HG03064 (cell line): ENCODE results near the gene PSMD14.
"Not testable (repeated sequence)": the region's sequence is repeated elsewhere in the genome, so short reads cannot be mapped to it uniquely, and the experiment has no call there.

ENCODE experiments used
- ATAC-seq: cut with Tn5 transposase; IDR thresholded peaks from one replicate; pipeline ENCODE4 v1.9.1; 2021; ENCODE audit warnings: low read depth; ENCODE audit not compliant: unreplicated experiment

Gene PSMD14

DNA sequence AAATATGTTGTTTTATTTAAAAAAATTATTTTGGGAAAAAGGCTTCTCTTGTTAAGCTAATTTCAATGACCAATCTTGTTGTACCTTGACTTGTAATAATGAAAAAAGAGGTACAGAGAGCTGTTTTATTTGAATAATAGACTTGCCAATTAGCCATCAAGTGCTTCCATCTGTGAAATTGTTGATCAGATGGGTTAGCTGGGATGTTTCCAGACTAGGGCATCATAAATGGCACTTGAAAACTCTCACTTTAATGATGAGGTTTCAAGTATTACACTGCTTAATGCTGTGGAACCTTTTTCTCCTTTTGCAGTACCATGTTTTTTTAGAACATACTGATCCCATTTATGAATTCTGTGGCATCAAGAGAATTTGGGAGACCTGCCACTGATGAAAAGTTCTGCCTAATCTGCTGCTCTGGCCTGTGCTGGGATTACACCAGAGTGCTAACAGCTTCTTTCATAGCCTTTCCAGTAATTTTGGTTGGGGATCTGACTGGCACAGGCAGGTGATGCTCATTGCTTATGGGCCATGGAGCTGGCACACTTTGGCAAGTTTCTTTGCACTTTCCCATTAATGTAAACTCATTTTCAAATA is 24.2 kb downstream of the PSMD14 start:
- no peak for ATAC-seq

DNA sequence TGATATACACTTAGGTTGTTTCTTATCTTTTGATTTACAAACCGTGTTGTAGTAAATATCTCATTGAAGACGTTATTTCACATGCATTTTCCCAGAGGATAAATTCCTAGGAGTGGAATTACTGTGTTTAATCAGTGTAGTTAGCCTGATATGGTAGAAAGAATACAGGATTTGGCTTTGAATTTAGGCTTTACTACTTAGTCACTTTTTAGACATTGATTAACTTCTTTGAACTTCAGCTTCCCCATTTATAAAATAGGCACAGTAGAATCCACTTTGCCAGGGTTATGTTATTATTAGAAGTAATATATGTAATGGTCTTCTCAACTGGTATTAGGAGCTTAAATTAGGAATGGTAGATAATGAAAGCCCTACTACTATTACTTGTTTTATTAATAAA is 27.4 kb downstream of the PSMD14 start:
- no peak for ATAC-seq

DNA sequence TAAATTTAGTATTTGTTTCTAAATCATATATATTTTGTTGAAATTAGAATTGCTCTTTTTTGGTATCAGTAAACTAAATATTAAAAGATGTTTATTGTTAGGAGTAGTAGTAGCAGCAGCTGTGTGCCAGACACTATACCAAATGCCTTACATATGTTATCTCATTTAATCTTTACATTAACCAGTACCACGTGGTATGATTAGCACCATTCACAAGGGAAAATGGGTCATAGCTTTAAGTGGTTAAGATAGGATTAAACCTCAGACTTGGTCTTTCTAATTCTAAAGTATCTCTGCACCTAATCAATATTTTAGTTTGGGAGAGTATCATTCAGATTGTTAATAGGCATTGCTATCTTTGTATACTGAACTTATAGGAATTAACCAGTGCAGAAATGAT is 29.0 kb downstream of the PSMD14 start:
- no peak for ATAC-seq

DNA sequence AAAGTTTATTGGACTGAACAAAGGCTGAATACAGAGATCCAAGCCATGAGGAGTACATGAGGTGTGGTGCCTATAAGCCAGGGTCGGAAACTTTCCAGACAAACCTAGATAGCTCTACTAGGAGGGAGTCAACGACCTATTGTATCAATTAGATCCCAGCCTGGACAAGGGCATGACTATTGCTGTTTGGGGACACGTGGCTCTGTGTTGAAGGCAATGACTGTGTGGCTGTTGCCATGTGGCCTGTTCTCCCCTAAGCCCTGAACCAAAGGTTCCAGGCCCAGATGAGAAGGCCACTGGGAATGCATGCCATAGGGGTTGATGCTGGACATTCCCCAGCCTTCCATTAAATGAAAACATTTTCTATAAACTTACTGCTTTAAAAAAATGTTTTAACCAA is 31.3 kb downstream of the PSMD14 start:
- ATAC-seq = not testable (repeated sequence)

DNA sequence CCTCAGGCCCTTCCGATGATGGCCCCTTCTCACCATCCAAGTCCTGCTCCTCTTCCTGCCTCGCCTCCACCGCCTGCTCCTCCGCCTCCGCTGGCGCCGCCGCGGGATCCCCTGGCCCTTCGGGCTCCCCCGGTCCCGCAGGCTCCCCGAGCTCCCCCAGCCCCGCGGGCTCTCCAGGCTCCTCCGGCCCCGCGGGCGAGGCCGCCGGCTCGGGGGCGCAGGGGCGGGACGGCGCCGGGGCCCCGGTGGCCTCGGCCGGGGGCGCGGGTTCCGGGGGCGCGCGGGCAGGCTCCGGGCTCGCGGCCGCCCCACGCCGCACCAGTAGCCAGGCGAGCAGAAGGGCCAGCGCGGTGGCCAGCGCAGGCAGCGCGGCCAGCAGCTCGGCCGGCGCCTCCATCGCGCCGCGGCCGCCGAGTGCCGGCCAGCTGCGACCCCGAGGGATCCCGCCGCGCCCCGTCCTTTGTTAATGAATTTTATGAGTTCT is 32.7 kb downstream of the PSMD14 start:
- ATAC-seq = not testable (repeated sequence)

DNA sequence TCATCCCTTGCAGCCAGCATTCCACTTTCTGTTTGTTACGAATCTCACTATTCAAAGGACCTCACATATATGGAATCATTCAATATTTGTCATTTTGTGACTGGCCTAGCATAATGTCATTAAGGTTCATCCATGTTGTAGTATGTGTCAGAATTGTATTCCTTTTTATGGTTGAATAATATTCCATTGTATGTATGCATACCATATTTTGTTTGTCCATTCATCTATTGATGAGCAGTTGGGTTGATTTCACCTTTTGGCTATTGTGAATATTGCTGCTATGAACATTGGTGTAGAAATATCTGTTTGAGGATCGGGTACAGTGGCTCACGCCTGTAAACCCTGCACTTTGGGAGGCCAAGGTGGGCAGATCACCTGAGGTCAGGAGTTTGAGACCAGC is 35.0 kb downstream of the PSMD14 start:
- ATAC-seq = no peak

DNA sequence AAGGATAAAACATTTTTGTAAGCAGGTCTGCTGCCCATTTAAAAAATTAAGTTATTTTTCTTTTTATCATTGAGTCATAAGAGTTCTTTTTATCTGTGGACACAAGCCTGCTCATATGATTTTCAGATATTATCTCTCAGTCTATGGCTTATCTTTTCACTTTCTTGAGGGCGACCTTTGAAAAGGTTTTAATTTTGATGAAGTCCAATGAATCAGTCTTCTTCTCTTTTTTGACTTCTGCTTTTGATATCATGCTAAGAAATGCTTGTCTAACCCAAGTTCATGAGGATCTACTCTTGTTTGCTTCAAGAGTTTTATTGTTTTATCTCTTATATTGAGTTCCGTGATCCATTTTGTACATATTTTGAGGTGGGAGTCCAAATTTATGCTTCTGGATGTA is 36.5 kb downstream of the PSMD14 start:
- no peak for ATAC-seq

DNA sequence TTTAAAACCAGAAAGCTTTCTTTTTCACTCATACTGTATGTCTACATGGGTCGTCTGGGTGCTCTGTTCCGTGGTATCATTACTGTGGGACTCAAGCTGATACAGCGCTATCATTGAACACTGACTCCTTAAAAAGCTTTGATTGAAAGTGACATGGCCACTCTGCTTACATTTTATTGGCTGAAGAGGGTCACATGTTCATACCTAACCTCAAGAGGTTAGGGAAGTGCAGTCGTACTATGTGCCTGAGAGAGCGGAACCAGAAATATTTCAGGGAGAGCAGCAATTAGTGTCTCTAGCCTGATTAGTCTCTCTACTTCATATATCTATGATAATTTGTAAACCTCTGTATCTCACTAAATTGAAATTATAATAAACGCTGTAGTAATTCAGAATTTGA is 43.5 kb downstream of the PSMD14 start:
- no peak for ATAC-seq

DNA sequence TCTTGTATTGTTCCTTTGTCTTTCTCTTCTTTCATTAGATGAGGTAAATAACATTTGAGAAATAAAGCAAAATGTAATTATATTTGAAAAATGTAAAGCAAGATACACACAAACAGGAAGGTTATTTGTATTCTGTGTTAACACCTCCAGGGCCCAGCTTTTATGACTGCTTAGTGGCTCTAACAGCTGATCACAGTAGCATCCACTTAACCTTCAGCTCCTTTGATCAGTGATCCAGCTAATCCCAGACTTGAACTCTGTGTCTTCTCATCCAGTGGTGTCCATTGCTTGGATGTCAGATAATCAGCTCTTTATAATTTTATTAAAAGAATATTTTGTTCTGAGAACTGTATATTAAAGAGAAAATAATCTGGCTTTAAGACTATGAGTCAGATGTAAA is 44.5 kb downstream of the PSMD14 start:
- no peak for ATAC-seq

DNA sequence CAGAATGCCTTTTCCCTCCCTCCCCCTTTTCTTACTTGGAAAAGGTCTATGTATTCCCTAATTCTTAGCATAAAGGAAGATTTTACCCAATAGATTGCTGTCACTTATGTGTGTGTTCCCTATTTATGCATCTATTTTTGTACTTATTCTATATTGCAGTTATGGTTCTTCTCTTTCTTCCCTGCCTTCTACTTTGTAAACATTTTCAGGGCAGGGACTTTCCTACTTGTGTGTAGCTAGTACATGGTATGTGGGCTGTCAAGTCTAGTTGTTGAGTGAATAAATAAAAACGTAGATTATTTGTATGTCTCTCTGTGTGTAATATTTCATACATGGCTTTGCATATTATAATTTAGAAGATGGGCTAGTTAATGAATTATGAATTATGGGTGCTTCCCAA is 45.3 kb downstream of the PSMD14 start:
- ATAC-seq = no peak

DNA sequence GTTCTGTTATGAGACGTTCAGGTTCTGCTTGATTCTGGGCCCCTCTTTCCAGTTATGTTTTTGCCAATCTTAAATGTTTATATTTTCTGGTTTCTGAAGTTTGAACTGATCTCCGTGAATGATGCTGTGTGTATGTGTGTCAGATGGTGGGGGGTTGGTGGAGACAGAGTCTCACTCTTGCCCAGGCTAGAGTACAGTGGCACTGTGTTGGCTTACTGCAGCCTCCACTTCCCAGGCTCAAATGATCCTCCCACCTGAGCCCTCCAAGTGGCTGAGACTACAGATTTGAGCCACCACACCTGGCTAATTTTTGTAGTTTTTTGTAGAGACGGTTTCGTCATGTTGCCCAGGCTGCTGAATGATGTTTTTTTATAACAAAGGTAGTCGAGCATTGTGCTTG is 45.9 kb downstream of the PSMD14 start:
- no peak for ATAC-seq

DNA sequence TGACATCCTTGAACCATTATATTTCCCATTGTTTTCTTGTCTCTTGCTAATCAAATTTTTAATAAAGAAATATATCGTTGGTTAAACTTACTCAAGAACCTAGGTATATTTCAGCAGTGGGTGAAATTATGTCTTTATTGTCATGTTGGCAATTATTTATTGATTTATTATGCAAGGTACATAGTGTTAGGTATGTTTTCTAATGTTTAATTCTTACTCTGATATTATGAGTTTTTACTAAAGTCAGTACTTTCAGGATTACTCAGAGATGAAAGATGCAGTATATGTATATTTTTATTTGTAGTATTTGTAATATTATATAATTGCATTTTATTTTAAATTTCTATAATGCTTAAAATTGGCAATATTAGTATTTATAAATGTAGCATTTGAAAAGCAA is 46.9 kb downstream of the PSMD14 start:
- no peak for ATAC-seq

DNA sequence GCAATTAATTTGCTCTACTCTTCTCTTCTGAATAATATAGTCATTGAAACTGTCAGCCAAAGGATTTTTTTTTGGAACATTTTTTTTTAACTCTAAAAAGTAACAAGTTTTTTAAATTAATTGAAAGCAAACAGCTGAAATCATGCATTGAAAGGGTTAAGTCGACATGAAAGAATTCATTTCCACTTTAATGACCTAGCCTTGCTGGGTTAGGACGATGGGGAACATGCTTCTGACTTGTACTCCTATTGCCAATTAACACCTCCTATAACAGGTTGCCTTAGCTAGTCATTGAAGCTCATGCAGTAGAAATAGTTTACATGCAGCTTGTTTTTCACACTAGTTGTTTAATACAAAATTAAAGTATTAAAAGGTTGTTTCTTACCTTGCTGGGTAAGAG is 47.8 kb downstream of the PSMD14 start:
- no peak for ATAC-seq

DNA sequence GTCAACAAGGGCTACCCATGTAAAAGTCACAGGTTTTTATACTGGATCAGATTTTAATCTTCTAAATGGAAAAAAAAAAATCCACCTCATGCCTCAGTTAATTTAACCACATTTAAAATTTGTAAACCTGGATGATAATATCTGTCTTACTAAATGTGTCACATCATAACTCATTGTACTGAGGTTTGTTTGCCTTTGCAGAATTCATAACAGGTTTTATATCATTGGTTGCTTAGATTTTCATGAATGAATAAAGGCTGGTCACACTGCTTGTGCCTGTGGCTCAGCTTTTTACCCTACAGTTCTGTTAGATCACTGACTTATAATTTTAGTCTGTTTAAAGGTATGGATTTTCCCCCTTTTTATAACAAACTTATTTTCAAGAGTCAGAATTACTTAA is 48.9 kb downstream of the PSMD14 start:
- no peak for ATAC-seq

DNA sequence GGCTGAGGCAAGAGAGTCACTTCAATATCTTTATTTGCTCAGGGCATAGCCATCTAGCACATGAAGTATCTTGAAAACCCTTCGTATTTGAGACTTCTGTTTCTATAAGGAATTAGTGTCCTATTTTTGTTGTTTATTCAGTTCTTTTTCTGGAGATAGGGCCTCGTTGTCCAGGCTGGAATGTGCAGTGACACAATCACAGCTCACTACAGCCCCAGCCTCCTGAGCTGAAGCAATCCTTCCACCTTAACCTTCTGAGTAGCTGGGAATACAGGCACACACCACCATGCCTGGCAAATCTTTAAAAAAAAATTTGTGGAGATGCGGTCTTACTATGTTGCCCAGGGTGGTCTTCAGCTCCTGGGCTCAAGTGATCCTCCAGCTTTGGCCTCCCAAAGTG is 50.6 kb downstream of the PSMD14 start:
- no peak for ATAC-seq

DNA sequence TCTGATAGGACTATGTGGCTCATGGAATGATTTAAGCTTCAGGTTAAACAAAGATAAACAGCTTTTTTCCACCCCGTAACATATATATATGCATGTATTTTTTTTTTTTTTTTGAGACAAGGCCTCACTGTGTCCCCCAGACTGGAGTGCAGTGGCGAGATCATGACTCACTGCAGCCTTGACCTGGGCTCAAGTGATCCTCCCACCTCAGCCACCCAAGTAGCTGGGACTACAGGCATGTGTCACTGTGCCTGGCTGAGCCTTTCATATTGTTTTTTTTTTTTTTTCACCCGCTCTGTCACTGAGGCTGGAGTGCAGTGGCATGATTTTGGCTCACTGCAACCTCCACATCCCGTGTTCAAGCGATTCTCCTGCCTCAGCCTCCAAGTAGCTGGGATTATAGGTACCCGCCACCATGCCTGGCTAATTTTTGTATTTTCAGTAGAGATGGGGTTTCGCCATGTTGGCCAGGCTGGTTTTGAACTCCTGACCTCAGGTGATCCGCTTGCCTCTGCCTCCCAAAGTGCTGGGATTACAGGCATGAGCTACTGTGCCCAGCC is 52.0 kb downstream of the PSMD14 start:
- ATAC-seq = not testable (repeated sequence)

DNA sequence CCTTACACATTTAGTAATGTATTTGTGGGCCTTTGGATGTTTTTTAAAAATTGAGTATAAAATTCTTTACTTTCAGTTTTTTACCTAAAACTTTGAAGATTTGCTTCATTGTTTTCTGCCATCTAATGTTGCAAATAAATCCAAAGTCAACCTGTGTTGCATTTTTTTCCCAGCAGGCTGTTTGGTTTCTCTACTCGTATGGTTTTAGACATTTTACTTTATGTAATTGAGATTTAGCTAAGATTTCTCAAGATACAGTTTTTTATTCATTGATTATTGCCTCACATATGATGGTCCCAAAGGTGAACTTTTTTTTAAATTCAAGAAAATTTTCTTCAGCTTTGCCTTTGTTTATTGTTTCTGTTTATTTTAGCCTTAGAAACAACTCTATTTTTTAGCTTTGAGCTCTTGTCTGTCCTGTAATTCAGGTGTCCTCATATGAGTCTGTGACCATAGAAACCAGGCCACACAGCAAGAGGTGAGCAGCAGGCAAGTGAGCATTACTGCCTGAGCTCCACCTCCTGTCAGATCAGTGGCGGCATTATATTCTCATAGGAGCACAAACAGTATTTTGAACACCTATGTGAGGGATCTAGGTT is 54.4 kb downstream of the PSMD14 start:
- ATAC-seq = no peak

DNA sequence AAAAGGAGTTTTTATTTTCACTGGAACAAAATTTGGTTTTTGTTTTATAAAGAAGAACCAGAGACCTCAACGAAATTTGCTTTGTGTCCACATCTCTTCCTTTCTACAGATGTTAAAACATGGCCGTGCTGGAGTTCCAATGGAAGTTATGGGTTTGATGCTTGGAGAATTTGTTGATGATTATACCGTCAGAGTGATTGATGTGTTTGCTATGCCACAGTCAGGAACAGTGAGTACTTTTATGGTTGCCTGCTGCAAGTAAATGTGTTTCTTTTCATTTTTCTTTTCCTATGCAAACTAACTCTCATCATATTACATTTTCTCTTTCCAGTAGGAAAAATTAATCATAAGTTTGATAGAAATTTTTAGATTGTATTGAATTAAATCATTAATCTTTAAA is 59.5 kb downstream of the PSMD14 start:
- ATAC-seq = no peak

DNA sequence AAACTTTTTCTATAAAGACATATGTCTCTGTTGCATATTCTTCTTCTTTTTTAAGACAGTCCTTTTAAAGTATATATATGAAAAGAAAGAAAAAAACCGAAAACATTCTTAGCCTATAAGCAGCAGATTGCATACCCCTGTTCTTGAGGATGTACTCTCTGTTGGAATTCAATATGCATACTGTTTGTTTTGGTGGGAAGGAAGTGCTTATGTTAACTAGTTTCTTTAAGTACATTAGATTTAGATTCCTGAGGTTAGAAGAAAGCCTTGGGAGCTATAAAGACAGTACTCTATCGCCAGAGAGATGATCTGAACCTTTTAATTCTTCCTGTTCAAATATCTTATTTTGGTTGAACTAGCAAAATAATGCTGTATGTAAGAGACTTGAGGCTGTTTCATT is 61.1 kb downstream of the PSMD14 start:
- ATAC-seq = no peak

DNA sequence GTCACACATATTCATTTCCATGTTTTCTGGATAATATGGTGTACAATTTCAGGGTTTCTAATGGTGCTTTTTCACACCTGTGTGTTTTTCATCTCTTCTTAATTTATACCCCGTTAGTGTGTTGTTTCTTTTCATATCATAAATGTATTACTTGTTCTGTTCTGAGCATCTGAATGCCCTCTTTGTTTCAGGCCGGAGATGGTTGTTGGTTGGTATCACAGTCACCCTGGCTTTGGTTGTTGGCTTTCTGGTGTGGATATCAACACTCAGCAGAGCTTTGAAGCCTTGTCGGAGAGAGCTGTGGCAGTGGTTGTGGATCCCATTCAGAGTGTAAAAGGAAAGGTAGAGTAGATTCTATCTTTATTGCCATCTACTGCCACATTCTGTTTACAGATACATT is 62.8 kb downstream of the PSMD14 start:
- ATAC-seq = no peak

DNA sequence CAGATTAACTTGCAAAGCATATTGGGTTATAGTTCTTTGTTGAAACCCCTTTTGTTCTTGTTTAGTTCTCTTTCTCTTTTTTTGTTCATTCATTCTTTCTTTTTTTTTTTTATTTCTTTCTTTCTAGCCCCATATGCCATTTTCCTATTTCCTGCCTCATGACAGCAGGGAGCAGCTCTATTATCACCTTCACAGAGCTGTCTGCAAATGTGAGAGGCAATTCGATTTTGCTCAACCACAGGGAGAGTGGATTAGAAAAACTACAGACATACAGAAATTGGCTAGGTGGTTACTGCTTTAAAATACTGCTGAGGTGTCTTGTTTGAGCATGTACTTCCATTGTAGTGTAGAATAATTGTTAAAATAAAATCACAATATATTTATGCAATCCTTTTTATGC is 63.6 kb downstream of the PSMD14 start:
- ATAC-seq = no peak

DNA sequence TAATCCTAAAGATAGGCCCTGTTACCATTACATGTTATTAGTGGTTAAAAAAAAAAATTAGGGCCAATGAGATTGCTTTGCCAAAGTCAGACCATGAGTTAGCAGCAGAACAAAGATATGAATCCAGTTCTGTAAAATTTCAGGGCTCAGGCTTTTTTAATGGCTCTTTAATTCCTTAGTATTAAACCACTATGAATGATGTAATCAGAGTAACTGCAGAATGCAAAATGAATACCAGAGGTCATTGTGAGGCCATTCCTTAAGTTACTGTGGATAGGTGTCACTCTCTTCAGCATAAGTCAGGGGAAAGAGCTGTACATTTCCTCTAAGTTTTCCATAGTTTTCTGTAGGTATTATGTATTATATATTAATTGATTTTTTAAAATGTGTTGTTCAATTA is 65.7 kb downstream of the PSMD14 start:
- no peak for ATAC-seq
